Measurements from ENCODE around the gene MAP4K3.
"Not testable (repeated sequence)": the region's sequence is repeated elsewhere in the genome, so short reads cannot be mapped to it uniquely, and the experiment has no call there.

The MAP4K3 gene

GRCh38 chr2:39368376-39368775 is 68.7 kb downstream of the MAP4K3 start:
- no peak for DNase-seq

GRCh38 chr2:39362595-39362994 is 74.5 kb downstream of the MAP4K3 start:
- no peak for DNase-seq

- no peak for DNase-seq
Measured at GRCh38 chr2:39361511-39361910, 75.6 kb downstream of the MAP4K3 start.

- not testable (repeated sequence) for DNase-seq
Measured at GRCh38 chr2:39360342-39360741, 76.7 kb downstream of the MAP4K3 start.

- DNase-seq, result no peak
Measured at GRCh38 chr2:39359453-39360038, 77.5 kb downstream of the MAP4K3 start.

DNA sequence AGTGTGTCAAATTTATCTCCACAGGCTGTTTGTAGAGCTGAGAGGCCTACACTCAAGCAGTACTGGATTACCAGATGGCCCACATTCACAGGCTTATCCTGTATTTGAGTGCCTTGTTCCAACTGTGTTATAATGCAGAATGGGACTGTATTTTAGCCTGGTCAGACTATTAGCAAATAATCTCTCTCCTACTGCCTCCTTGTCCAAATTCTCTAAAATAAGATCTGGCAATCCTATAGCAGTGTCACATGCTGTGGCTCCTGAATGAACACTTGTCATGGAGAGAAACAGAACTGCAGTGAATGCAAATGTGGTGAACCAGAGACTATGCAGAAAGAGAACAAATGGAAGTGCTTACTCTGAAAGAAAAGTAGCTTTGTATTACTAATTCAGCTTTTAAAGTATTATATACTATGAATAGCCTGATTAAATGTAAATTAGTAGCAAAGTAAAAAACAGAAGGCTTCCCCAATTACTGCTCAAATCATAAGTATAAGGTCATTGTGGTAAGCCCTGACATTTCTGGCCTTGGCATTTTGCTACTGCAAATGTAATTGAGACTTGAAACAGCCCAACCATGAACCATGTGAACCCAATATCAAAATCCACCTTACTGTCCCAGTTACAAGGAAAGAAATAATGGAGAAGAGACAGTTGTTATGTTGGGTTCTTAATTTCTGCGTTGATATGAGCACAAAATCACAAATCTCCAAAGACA is 80.0 kb downstream of the MAP4K3 start:
- DNase-seq, result no peak

GRCh38 chr2:39350658-39351057 is 86.4 kb downstream of the MAP4K3 start:
- no peak for DNase-seq

- no peak for DNase-seq
Measured at GRCh38 chr2:39338502-39338901, 98.6 kb downstream of the MAP4K3 start.

DNA sequence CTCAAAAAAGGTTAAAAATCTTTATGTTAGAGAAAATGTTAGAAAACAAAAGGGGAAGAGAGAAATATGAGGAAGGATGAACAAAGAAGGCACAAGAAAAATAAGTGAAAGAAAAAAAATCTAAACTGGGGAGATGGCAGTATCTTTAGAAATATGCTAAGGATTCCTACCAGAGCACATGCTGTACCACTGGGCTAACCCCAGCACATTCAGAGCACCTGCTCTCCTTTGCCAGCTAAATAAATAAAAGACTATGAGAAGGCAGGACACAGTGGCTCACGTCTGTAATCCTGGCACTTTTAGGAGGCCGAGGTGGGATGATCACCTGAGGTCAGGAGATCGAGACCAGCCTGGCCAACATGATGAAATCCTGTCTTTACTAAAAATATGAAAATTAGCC is 101.2 kb downstream of the MAP4K3 start:
- no peak for DNase-seq

DNA sequence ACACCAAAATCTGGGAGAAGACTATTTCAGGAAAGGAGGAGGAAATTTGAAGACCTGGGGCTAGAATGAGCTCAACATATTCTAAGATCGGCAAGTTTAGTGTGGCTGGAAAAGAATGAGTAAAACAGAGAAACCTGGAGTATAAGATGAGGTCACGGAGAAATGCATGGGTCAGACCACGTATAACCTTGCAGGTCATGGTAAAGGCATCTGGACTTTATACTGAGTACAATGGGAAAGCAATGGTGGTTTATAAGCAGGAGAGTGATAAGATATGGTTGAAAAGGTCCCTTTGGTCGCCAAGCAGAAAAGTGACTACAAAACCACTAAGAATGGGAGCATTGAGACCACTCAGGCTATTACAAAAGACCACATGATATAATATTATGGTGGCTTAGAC is 102.1 kb downstream of the MAP4K3 start:
- no peak for DNase-seq

- DNase-seq, result no peak
Measured at GRCh38 chr2:39334529-39334928, 102.6 kb downstream of the MAP4K3 start.

GRCh38 chr2:39326644-39327043 is 110.4 kb downstream of the MAP4K3 start:
- no peak for DNase-seq

- no peak for DNase-seq
Measured at GRCh38 chr2:39325966-39326365, 111.1 kb downstream of the MAP4K3 start.

DNA sequence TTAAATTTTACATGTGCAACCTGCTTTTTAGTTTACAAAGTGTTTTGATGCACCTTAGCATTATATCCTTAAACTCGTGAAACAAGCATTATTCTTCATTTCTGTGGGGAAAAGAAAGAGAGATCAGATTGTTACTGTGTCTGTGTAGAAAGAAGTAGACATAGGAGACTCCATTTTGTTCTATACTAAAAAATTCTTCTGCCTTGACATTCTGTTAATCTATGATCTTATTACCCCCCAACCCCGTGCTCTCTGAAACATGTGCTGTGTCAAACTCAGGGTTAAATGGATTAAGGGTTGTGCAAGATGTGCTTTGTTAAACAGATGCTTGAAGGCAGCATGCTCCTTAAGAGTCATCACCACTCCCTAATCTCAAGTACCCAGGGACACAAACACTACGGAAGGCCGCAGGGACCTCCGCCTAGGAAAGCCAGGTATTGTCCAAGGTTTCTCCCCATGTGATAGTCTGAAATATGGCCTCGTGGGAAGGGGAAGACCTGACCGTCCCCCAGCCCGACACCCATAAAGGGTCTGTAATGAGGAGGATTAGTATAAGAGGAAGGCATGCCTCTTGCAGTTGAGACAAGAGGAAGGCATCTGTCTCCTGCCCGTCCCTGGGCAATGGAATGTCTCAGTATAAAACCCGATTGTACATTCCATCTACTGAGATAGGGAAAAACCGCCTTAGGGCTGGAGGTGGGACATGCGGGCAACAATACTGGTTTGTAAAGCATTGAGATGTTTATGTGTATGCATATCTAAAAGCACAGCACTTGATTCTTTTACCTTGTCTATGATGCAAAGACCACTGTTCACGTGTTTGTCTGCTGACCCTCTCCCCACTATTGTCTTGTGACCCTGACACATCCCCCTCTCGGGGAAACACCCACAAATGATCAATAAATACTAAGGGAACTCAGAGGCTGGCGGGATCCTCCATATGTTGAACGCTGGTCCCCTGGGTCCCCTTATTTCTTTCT is 115.7 kb downstream of the MAP4K3 start:
- not testable (repeated sequence) for DNase-seq

GRCh38 chr2:39320162-39320561 is 116.9 kb downstream of the MAP4K3 start:
- DNase-seq, result no peak

DNA sequence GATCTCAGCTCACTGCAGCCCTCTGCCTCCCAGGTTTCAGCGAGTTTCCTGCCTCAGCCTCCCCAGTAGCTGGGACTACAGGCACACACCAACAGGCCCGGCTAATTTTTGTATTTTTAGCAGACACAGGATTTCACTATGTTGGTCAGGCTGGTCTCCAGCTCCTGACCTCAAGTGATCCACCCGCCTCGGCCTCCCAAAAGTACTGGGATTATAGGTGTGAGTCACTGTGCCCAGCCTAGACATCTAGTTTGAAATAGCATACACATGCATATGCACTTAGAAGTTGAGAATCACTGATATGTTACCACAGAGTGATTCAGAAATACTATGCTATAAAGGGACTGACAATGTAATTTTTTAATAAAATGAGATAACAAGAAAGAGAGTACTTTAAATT is 123.5 kb downstream of the MAP4K3 start:
- no peak for DNase-seq

DNA sequence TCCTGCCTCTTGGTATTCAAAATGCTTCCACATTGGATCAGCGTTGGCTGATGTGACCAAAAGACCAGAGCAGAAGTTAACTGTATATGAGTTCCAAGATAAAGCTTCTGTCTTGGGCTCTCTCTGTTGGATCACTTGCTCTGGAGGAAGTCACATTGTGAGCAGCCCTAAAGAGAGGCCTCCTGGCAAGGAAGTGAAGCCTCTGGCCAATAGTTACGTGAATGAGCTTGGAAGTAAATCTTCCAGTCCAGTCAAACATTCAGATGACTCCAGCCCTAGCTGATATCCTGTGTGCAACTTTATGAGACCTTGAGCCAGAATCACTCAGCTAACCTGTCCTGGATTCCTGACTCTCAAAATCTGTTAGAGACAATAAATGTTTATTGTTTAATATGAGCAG is 125.6 kb downstream of the MAP4K3 start:
- DNase-seq, result no peak

GRCh38 chr2:39308778-39309177 is 128.3 kb downstream of the MAP4K3 start:
- DNase-seq, result no peak

DNA sequence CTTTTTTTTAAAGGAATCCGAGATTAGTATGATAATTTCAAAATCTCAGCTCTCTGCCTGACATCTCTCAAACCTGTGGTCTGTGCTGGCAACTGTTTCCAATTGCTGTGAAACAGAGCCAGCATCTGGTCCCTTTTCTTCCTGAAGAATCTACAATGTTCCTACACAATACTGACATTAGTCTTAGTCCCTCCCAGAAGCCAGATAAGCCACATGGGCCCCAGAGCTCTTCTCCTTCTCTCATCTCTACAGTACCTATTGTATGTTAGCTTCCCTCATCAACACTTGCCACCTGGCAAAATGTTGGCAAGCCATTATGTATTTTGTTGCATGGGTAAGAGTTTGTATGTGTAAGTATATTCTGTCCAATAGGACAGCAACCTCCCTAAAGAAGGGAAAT is 130.5 kb downstream of the MAP4K3 start:
- no peak for DNase-seq

- DNase-seq, result no peak
Measured at GRCh38 chr2:39304729-39305128, 132.4 kb downstream of the MAP4K3 start.

- DNase-seq, result no peak
Measured at GRCh38 chr2:39304200-39304599, 132.9 kb downstream of the MAP4K3 start.

GRCh38 chr2:39301352-39301751 is 135.7 kb downstream of the MAP4K3 start:
- DNase-seq, result no peak
